ENCODE data around the gene RIMS1. TPM values are rescaled to one million over a fixed set of nuclear protein-coding genes. Genes with fewer than 3 reads are reported as not detected.

Gene RIMS1
- total RNA-seq, 3 donors from 2014 or later: 0.53 to 2.2 TPM; not detected in 1

DNA sequence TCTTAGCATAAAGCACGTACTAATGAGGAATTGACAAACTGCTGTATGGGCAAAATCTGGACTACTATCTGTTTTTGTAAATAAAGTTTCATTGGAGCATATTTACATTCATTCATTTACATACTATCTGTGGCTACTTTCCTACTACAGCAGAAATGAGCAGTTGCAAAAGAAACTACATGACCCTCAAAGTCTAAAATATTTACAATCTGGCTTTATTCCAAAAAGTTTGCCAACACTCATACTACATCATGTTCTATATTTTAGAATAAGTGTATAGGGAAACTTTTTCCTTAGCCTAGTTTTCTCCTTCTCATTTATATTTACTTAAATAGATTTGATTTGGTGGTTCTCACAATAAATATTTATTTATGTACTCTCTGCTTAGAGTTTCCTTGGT lies 208.2 kb downstream of the RIMS1 start:
- H3K4me3 ChIP-seq: no peak overlapping the region
- no peaks in the 10 kb centered on the region for H3K36me3 ChIP-seq (ENCODE audit: low read depth)
- H3K4me1 ChIP-seq (ENCODE audit: low read depth): no peaks in the 10 kb centered on the region
- H3K9me3 ChIP-seq: no peaks in the 10 kb centered on the region
- no peak for DNase-seq
- ATAC-seq: no peak
- intact Hi-C loops (cut with DNase I, micrococcal nuclease): no loop called here
- TF ChIP-seq, protein P1, sequence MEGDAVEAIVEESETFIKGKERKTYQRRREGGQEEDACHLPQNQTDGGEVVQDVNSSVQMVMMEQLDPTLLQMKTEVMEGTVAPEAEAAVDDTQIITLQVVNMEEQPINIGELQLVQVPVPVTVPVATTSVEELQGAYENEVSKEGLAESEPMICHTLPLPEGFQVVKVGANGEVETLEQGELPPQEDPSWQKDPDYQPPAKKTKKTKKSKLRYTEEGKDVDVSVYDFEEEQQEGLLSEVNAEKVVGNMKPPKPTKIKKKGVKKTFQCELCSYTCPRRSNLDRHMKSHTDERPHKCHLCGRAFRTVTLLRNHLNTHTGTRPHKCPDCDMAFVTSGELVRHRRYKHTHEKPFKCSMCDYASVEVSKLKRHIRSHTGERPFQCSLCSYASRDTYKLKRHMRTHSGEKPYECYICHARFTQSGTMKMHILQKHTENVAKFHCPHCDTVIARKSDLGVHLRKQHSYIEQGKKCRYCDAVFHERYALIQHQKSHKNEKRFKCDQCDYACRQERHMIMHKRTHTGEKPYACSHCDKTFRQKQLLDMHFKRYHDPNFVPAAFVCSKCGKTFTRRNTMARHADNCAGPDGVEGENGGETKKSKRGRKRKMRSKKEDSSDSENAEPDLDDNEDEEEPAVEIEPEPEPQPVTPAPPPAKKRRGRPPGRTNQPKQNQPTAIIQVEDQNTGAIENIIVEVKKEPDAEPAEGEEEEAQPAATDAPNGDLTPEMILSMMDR (IDR thresholded peaks at IDR 0.05): no peak

DNA sequence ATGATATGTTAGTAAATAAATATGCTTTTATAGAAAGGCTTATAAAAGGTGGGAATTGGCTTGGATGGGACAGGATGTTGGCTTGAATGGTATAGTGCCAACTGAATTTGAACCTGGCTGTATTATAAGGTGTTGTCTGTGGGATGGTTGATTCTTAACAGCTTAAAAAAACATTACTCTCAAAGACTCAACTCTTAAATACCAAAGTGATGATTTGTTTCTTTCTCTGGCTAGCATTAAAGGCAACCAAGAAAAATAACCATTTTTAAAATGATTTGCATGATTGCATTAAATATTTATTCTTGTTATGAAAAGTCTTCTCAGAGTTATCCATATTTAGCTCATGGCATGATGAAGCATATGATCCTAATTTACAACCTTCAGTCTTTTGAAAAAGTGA lies 216.2 kb downstream of the RIMS1 start:
- TF ChIP-seq, protein P1 (IDR thresholded peaks at IDR 0.05): no peak
- DNase-seq (no peak), ATAC-seq (no peak)
- Histone ChIP-seq H3K4me3 (no peak overlapping the region), H3K4me1 (ENCODE audit: low read depth) (no peaks in the 10 kb centered on the region), H3K36me3 (ENCODE audit: low read depth) (no peaks in the 10 kb centered on the region), H3K9me3 (no peaks in the 10 kb centered on the region)
- intact Hi-C loops (cut with DNase I, micrococcal nuclease): no loop called here

DNA sequence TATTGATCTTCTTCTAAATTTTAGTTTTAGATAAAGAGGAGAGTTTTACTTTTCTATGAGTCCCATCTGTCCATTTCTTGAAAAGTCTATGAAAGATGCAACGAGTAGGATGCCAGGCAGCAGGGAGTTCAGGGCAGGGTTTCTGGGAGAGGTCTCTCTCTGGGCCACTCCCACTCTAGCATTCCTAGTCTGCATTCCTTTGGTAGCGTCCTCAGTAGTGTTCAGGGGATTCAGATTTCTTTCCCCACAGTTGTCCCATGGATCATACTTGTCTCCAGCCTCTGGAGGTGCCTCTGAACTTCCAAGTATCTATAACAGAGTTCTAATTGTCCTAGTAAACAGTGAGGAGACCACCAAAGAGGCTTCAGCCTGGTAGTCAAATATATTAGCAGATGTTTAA lies 225.3 kb downstream of the RIMS1 start:
- H3K4me3 ChIP-seq: no peak overlapping the region
- TF ChIP-seq, protein P1 (IDR thresholded peaks at IDR 0.05): no peak
- H3K9me3 ChIP-seq: no peaks in the 10 kb centered on the region
- intact Hi-C loops (cut with DNase I, micrococcal nuclease): no loop called here
- no peaks in the 10 kb centered on the region for H3K4me1 ChIP-seq (ENCODE audit: low read depth)
- no peak for ATAC-seq
- no peaks in the 10 kb centered on the region for H3K36me3 ChIP-seq (ENCODE audit: low read depth)
- no peak for DNase-seq

DNA sequence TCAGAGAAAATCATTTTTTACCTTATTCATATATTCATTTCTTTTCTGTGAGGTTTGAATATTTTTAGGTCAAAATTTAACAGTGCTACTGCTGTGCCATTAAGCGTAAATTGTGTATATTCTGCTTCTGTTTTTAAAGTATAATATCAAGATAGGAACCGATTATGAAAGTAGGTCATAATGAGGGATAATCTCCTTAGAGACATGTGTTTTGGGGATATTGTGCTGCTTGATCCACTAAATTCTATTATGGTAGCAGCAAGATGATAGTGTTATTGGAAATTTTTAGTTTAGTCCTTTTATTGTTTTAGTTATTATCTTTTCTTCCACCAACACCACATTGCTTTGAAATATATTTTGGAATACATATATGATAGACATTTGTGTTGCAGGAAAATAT lies 244.0 kb downstream of the RIMS1 start:
- no peaks in the 10 kb centered on the region for H3K4me1 ChIP-seq (ENCODE audit: low read depth)
- H3K4me3 ChIP-seq: no peak overlapping the region
- DNase-seq: no peak
- ATAC-seq: no peak
- intact Hi-C loops (cut with DNase I, micrococcal nuclease): no loop called here
- TF ChIP-seq, protein P1 (IDR thresholded peaks at IDR 0.05): no peak
- no peaks in the 10 kb centered on the region for H3K9me3 ChIP-seq
- H3K36me3 ChIP-seq (ENCODE audit: low read depth): no peaks in the 10 kb centered on the region

DNA sequence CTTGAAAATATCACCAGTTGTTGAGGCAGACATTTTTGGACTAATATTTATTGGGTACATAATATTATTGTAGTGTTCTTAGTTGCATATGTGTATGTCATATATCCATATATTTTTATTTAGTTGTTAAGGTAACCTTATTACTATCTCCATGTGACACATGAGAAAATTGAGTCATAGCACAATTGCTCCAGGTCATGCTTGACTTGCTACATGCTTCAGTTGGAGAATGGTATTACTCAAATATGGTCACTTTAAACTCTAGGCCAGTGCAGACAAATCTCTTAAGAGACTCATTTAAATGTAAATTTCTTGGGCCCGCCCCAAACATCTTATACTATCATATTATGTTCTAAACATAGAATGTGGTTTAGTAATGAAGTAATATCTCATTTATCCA lies 246.1 kb downstream of the RIMS1 start:
- no peaks in the 10 kb centered on the region for H3K9me3 ChIP-seq
- no peaks in the 10 kb centered on the region for H3K36me3 ChIP-seq (ENCODE audit: low read depth)
- intact Hi-C loops (cut with DNase I, micrococcal nuclease): no loop called here
- DNase-seq (no peak), ATAC-seq (no peak)
- TF ChIP-seq, protein P1 (IDR thresholded peaks at IDR 0.05): no peak
- H3K4me3 ChIP-seq: no peak overlapping the region
- H3K4me1 ChIP-seq (ENCODE audit: low read depth): no peaks in the 10 kb centered on the region

DNA sequence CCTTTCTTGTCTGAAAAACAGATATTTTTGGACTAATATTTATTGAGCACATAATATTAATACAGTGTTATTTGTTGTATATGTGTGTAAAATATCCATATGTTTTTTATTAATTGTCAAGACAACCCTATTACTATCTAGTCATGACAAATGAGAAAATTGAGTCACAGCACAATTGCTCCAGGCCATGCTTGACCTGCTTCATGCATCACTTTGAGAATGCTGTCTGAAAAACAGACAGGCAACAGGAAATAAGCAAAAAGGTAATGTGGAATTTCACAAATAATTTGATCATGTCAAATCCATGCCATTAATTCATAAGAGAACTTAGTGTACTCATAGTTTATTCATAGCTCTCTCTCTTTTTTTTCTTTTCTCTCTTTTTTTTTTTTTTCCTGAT lies 246.5 kb downstream of the RIMS1 start:
- Histone ChIP-seq H3K4me1 (ENCODE audit: low read depth) (no peaks in the 10 kb centered on the region), H3K36me3 (ENCODE audit: low read depth) (no peaks in the 10 kb centered on the region), H3K4me3 (no peak overlapping the region), H3K9me3 (no peaks in the 10 kb centered on the region)
- ATAC-seq (no peak), DNase-seq (no peak)
- intact Hi-C loops (cut with DNase I, micrococcal nuclease): no loop called here
- TF ChIP-seq, protein P1 (IDR thresholded peaks at IDR 0.05): no peak
